ENCODE results near the gene GRK5.

GRCh38 chr10:119493155-119493554 is 285.8 kb downstream of the GRK5 start:
- TF ChIP-seq CTCF (IDR thresholded peaks at IDR 0.05; ENCODE audit: borderline replicate concordance, extremely low read depth, low read length, poor library complexity, severe bottlenecking) = no peak
- no peak for TF ChIP-seq EZH2 (IDR thresholded peaks at IDR 0.05; ENCODE audit: borderline replicate concordance, low read depth, low read length, severe bottlenecking)
